ENCODE results near the gene KBTBD4. TPM values are rescaled to one million over a fixed set of nuclear protein-coding genes. Genes with fewer than 3 reads are reported as not detected.

The KBTBD4 gene
- total RNA-seq, 6 experiments from 2014 or later: 6.5 to 9.2 (median 7.3) TPM

DNA sequence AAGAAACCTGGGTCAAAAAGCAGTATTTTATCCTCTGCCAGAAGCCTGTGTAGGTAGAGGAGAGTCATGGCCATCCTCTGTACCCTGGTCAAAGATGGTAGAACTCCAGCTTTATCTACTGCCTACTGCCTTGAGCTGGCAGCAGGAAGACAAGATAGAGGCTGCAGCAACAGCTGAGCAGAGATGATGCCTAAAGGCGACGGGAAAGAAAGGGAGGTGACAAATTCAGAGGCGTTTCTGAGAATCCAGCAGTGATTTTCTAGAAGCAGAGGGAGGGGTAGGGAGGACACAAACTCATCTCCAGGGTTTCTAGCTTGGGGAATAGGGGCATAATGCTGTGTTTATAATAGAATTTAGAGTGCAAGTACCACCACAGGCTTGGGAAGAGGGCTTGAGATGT lies 30.9 kb upstream of the KBTBD4 start:
- Histone ChIP-seq H3K9me3 (no peaks in the 10 kb centered on the region), H3K4me3 (no peak overlapping the region), H3K36me3 (peaks cover 0 to 8% (median 0%) of the 10 kb centered on the region in 4 donors), H3K4me1 (no peaks in the 10 kb centered on the region), H3K27me3 (no peaks in the 10 kb centered on the region), H3K27ac (no peak overlapping the region)
- 77% methylated on average over 3 of the region's 3 CpGs for WGBS (ENCODE audit: insufficient coverage, low coverage, low lambda C conversion rate, missing lambda C conversion rate)
- TF ChIP-seq CTCF (IDR thresholded peaks at IDR 0.05) (no peak), POLR2A (IDR thresholded peaks at IDR 0.05) (no peak)
- DNase-seq (no peak), ATAC-seq (no peak)
- intact Hi-C loops (cut with DNase I): no loop called here

- Histone ChIP-seq H3K36me3 (peaks cover 0 to 8% (median 0%) of the 10 kb centered on the region in 4 donors), H3K4me3 (no peak overlapping the region), H3K27ac (no peak overlapping the region), H3K4me1 (no peaks in the 10 kb centered on the region), H3K27me3 (no peaks in the 10 kb centered on the region), H3K9me3 (no peaks in the 10 kb centered on the region)
- no peak for DNase-seq
- ATAC-seq: peak in 2 of 4 donors; percentile 24 to 42
- 86% methylated on average over 5 of the region's 7 CpGs for WGBS (ENCODE audit: insufficient coverage, low coverage, low lambda C conversion rate, missing lambda C conversion rate)
- TF ChIP-seq POLR2A (IDR thresholded peaks at IDR 0.05) (no peak), CTCF (IDR thresholded peaks at IDR 0.05) (no peak)
- intact Hi-C loops (cut with DNase I): no loop called here
Measured at GRCh38 chr11:47607380-47607779, 28.6 kb upstream of the KBTBD4 start.

DNA sequence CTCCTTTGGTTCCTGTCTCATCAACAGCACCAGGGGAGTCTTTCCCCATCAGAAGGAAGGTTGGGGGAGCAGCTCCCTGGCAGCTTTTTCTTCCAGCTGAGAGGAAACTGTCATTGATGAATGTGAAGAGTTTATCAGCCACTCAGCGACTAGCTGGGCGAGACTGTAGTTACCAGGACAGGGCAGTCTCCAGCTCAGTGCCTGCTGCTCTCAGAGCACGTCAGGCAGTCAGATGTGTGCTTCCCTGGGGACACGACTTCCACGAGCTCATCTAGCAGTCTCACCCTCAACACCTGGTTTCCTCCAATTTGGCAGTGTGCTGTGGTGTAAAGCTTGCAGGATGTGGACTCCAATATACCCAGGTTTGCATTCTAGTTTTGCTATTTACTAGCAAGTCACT lies 28.0 kb upstream of the KBTBD4 start:
- ATAC-seq: no peak
- H3K36me3 ChIP-seq: peaks cover 0 to 8% (median 0%) of the 10 kb centered on the region in 4 donors
- intact Hi-C loops (cut with DNase I): no loop called here
- WGBS (ENCODE audit: insufficient coverage, low coverage, low lambda C conversion rate, missing lambda C conversion rate): 50% methylated on average over 2 of the region's 5 CpGs
- TF ChIP-seq CTCF (IDR thresholded peaks at IDR 0.05) (no peak), POLR2A (IDR thresholded peaks at IDR 0.05) (no peak)
- H3K4me3 ChIP-seq: no peak overlapping the region
- H3K4me1 ChIP-seq: no peaks in the 10 kb centered on the region
- H3K27me3 ChIP-seq: no peaks in the 10 kb centered on the region
- no peak for DNase-seq
- H3K27ac ChIP-seq: no peak overlapping the region
- no peaks in the 10 kb centered on the region for H3K9me3 ChIP-seq

DNA sequence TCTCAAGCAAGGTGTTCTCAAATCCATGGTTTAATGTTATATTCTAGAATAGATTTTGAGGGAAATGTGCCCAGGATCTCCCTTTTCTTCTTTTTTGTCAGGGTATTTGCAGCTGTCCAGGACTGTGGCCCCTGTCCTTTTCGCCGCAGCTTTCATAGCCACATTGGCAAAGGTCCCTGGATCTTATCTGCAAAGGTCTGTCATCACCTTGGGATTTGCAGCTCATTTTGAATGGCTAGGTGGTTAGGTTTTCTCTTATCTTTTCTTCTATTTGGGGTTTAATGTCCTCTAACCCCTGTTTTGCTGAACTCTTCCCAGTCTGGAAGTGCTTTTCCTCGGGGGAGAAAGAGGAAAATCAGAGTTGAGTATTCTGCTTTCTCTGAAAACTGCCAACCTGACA lies 27.2 kb upstream of the KBTBD4 start:
- intact Hi-C loops (cut with DNase I): no loop called here
- no peak for DNase-seq

More for the DNA sequence above, 27.2 kb upstream of the KBTBD4 start:
- Histone ChIP-seq H3K27me3 (no peaks in the 10 kb centered on the region), H3K4me1 (no peaks in the 10 kb centered on the region), H3K9me3 (no peaks in the 10 kb centered on the region), H3K27ac (no peak overlapping the region), H3K36me3 (peaks cover 0 to 4% (median 0%) of the 10 kb centered on the region in 4 donors), H3K4me3 (no peak overlapping the region)
- WGBS (ENCODE audit: insufficient coverage, low coverage, low lambda C conversion rate, missing lambda C conversion rate): 52% methylated on average over 3 of the region's 3 CpGs
- no peak for ATAC-seq
- TF ChIP-seq CTCF (IDR thresholded peaks at IDR 0.05) (no peak), POLR2A (IDR thresholded peaks at IDR 0.05) (no peak)

All from right lobe of liver (tissue), 6 donors.